Activated naive CD4-positive, alpha-beta T cell treated with anti-CD3 and anti-CD28 coated beads, Interleukin-2, amount 10 ng/mL, durations not matched to agents 7 days and 5 days (primary cell): ENCODE data around the gene COL25A1.

Experiments
- CTCF ChIA-PET: fragments of 350-600 bp; sonication (Branson Sonifier 250); formaldehyde crosslinking; loops from one replicate; lab custom pipeline; 2021; ENCODE audit warnings: antibody characterized with exemption; lab: Charles Lee
- DNase-seq: peaks from one replicate; pipeline ENCODE4 v3.0.0-alpha.2; 2020
- H3K27ac Mint-ChIP-seq: one replicate; pipeline ENCODE4 v1.8.0; 2021; ENCODE audit warnings: mild to moderate bottlenecking, moderate library complexity, mixed read lengths
- H3K27me3 Mint-ChIP-seq: one replicate; pipeline ENCODE4 v1.8.0; 2021; ENCODE audit warnings: mild to moderate bottlenecking, mixed read lengths
- H3K36me3 Mint-ChIP-seq: one replicate; pipeline ENCODE4 v1.8.0; 2021; ENCODE audit warnings: mixed read lengths
- H3K4me1 Mint-ChIP-seq: one replicate; pipeline ENCODE4 v1.8.0; 2021; ENCODE audit warnings: mixed read lengths
- H3K4me3 Mint-ChIP-seq: one replicate; pipeline ENCODE4 v1.8.0; 2021; ENCODE audit warnings: mild to moderate bottlenecking, moderate library complexity, mixed read lengths
- H3K9me3 Mint-ChIP-seq: one replicate; pipeline ENCODE4 v1.8.0; 2021; ENCODE audit warnings: mixed read lengths

The COL25A1 gene

GRCh38 chr4:108763226-108763593 is 539.2 kb downstream of the COL25A1 start:
- H3K9me3 Mint-ChIP-seq = no peaks in the 10 kb centered on the region
- CTCF ChIA-PET = no interaction called here
- H3K4me1 Mint-ChIP-seq = peaks cover 12% of the 10 kb centered on the region
- peak overlapping the region; percentile 73 for H3K4me3 Mint-ChIP-seq
- peaks cover 51% of the 10 kb centered on the region for H3K27me3 Mint-ChIP-seq
- no peak overlapping the region for H3K27ac Mint-ChIP-seq
- no peak for DNase-seq
- no peaks in the 10 kb centered on the region for H3K36me3 Mint-ChIP-seq

- peak; percentile 53 for DNase-seq
- H3K9me3 Mint-ChIP-seq = no peaks in the 10 kb centered on the region
- no peak within 1 kb of the TSS for H3K27ac Mint-ChIP-seq
- H3K27me3 Mint-ChIP-seq = peaks cover 55% of the 10 kb centered on the region
- CTCF ChIA-PET = no interaction called here
- peaks cover 12% of the 10 kb centered on the region for H3K4me1 Mint-ChIP-seq
- no peaks in the 10 kb centered on the region for H3K36me3 Mint-ChIP-seq
- peak within 1 kb of the TSS; percentile 73 for H3K4me3 Mint-ChIP-seq
Measured at GRCh38 chr4:108762559-108763225, 539.8 kb downstream of the COL25A1 start, which contains the start of gene ETNPPL. Gene ETNPPL, minus strand, starts transcription at chr4:108763053. Its CDS starts 155 bp downstream, at chr4:108762898.
